B cell (primary cell): Measurements from ENCODE around the gene LCOR.

Experiments
- EZH2 ChIP-seq: IDR thresholded peaks from 2 replicates; pipeline ENCODE4 v1.6.1; 2012; ENCODE audit warnings: borderline replicate concordance, low read depth, mild to moderate bottlenecking, moderate library complexity, low read length; ENCODE audit not compliant: insufficient read depth, poor library complexity, severe bottlenecking
- TF ChIP-seq, protein P1 (sequence below): fragments of 200-600 bp; IDR thresholded peaks from one replicate; pipeline ENCODE4 v1.8.0; 2022; ENCODE audit warnings: antibody characterized with exemption, mild to moderate bottlenecking

DNA sequence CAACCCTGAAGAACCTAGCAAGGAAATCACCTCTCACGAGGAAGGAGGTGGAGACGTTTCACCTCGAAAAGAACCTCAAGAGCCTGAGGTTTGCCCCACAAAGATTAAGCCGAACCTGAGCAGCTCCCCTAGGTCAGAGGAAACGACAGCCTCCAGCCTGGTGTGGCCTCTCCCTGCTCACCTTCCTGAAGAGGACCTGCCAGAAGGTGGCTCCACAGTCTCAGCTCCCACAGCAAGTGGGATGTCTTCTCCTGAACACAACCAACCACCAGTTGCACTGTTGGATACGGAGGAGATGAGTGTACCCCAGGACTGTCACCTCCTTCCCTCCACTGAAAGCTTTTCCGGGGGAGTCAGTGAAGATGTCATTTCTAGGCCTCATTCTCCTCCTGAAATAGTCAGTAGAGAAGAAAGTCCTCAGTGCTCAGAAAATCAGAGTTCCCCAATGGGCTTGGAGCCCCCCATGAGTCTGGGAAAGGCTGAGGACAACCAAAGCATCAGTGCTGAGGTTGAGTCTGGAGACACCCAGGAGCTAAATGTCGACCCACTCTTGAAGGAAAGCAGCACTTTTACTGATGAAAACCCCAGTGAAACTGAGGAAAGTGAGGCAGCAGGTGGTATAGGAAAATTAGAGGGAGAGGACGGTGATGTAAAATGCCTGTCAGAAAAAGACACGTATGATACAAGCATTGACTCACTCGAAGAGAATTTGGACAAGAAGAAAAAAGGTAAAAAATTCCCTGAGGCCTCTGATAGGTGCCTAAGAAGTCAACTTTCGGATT lies 150.2 kb downstream of the LCOR start:
- TF ChIP-seq, protein P1, sequence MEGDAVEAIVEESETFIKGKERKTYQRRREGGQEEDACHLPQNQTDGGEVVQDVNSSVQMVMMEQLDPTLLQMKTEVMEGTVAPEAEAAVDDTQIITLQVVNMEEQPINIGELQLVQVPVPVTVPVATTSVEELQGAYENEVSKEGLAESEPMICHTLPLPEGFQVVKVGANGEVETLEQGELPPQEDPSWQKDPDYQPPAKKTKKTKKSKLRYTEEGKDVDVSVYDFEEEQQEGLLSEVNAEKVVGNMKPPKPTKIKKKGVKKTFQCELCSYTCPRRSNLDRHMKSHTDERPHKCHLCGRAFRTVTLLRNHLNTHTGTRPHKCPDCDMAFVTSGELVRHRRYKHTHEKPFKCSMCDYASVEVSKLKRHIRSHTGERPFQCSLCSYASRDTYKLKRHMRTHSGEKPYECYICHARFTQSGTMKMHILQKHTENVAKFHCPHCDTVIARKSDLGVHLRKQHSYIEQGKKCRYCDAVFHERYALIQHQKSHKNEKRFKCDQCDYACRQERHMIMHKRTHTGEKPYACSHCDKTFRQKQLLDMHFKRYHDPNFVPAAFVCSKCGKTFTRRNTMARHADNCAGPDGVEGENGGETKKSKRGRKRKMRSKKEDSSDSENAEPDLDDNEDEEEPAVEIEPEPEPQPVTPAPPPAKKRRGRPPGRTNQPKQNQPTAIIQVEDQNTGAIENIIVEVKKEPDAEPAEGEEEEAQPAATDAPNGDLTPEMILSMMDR: no peak
- TF ChIP-seq EZH2: no peak
